ENCODE data around the gene ARAP3.

ARAP3 gene

GRCh38 chr5:141677415-141677814, 4.6 kb downstream of the ARAP3 start:
- Histone ChIP-seq H3K27me3 (ENCODE audit: control insufficient read depth, insufficient read depth, low read length) (no peaks in the 10 kb centered on the region), H3K36me3 (ENCODE audit: control insufficient read depth, insufficient read depth, low read length) (no peaks in the 10 kb centered on the region), H3K4me3 (ENCODE audit: low read length) (no peak overlapping the region), H3K4me1 (ENCODE audit: control insufficient read depth, insufficient read depth, low read length) (peaks cover 21% of the 10 kb centered on the region), H3K9me3 (ENCODE audit: control insufficient read depth, low read length) (no peaks in the 10 kb centered on the region), H3K9ac (ENCODE audit: low read length) (no peak overlapping the region)

GRCh38 chr5:141675672-141676071, 6.4 kb downstream of the ARAP3 start:
- no peak overlapping the region for H3K9ac ChIP-seq (ENCODE audit: low read length)

GRCh38 chr5:141674747-141675146, 7.3 kb downstream of the ARAP3 start:
- Histone ChIP-seq H3K4me1 (ENCODE audit: control insufficient read depth, insufficient read depth, low read length) (no peaks in the 10 kb centered on the region), H3K4me3 (ENCODE audit: low read length) (no peak overlapping the region), H3K9ac (ENCODE audit: low read length) (no peak overlapping the region), H3K9me3 (ENCODE audit: control insufficient read depth, low read length) (no peaks in the 10 kb centered on the region), H3K36me3 (ENCODE audit: control insufficient read depth, insufficient read depth, low read length) (no peaks in the 10 kb centered on the region), H3K27me3 (ENCODE audit: control insufficient read depth, insufficient read depth, low read length) (no peaks in the 10 kb centered on the region)

More at GRCh38 chr5:141675672-141676071, 6.4 kb downstream of the ARAP3 start:
- H3K36me3 ChIP-seq (ENCODE audit: control insufficient read depth, insufficient read depth, low read length): no peaks in the 10 kb centered on the region
- no peak overlapping the region for H3K4me3 ChIP-seq (ENCODE audit: low read length)
- H3K9me3 ChIP-seq (ENCODE audit: control insufficient read depth, low read length): no peaks in the 10 kb centered on the region
- H3K27me3 ChIP-seq (ENCODE audit: control insufficient read depth, insufficient read depth, low read length): no peaks in the 10 kb centered on the region
- peaks cover 7% of the 10 kb centered on the region for H3K4me1 ChIP-seq (ENCODE audit: control insufficient read depth, insufficient read depth, low read length)

GRCh38 chr5:141672841-141673813, 8.9 kb downstream of the ARAP3 start:
- Histone ChIP-seq H3K4me3 (ENCODE audit: low read length) (no peak overlapping the region), H3K27me3 (ENCODE audit: control insufficient read depth, insufficient read depth, low read length) (no peaks in the 10 kb centered on the region), H3K4me1 (ENCODE audit: control insufficient read depth, insufficient read depth, low read length) (no peaks in the 10 kb centered on the region), H3K9me3 (ENCODE audit: control insufficient read depth, low read length) (no peaks in the 10 kb centered on the region), H3K9ac (ENCODE audit: low read length) (no peak overlapping the region), H3K36me3 (ENCODE audit: control insufficient read depth, insufficient read depth, low read length) (no peaks in the 10 kb centered on the region)

GRCh38 chr5:141672071-141672840, 9.8 kb downstream of the ARAP3 start:
- Histone ChIP-seq H3K9me3 (ENCODE audit: control insufficient read depth, low read length) (no peaks in the 10 kb centered on the region), H3K36me3 (ENCODE audit: control insufficient read depth, insufficient read depth, low read length) (no peaks in the 10 kb centered on the region), H3K4me3 (ENCODE audit: low read length) (no peak overlapping the region)

GRCh38 chr5:141669520-141669919, 12.5 kb downstream of the ARAP3 start:
- H3K4me1 ChIP-seq (ENCODE audit: control insufficient read depth, insufficient read depth, low read length): peaks cover 5% of the 10 kb centered on the region
- no peaks in the 10 kb centered on the region for H3K36me3 ChIP-seq (ENCODE audit: control insufficient read depth, insufficient read depth, low read length)
- no peaks in the 10 kb centered on the region for H3K27me3 ChIP-seq (ENCODE audit: control insufficient read depth, insufficient read depth, low read length)
- no peaks in the 10 kb centered on the region for H3K9me3 ChIP-seq (ENCODE audit: control insufficient read depth, low read length)
- H3K9ac ChIP-seq (ENCODE audit: low read length): no peak overlapping the region
- H3K4me3 ChIP-seq (ENCODE audit: low read length): no peak overlapping the region

More at GRCh38 chr5:141672071-141672840, 9.8 kb downstream of the ARAP3 start:
- no peaks in the 10 kb centered on the region for H3K4me1 ChIP-seq (ENCODE audit: control insufficient read depth, insufficient read depth, low read length)
- H3K9ac ChIP-seq (ENCODE audit: low read length): no peak overlapping the region
- H3K27me3 ChIP-seq (ENCODE audit: control insufficient read depth, insufficient read depth, low read length): no peaks in the 10 kb centered on the region

- H3K9ac ChIP-seq (ENCODE audit: low read length): no peak overlapping the region
- H3K4me3 ChIP-seq (ENCODE audit: low read length): no peak overlapping the region
- H3K4me1 ChIP-seq (ENCODE audit: control insufficient read depth, insufficient read depth, low read length): peaks cover 5% of the 10 kb centered on the region
- H3K9me3 ChIP-seq (ENCODE audit: control insufficient read depth, low read length): no peaks in the 10 kb centered on the region
- no peaks in the 10 kb centered on the region for H3K36me3 ChIP-seq (ENCODE audit: control insufficient read depth, insufficient read depth, low read length)
- H3K27me3 ChIP-seq (ENCODE audit: control insufficient read depth, insufficient read depth, low read length): no peaks in the 10 kb centered on the region
These were observed 13.3 kb downstream of the ARAP3 start for GRCh38 chr5:141668601-141669265.

- Histone ChIP-seq H3K9ac (ENCODE audit: low read length) (no peak overlapping the region), H3K27me3 (ENCODE audit: control insufficient read depth, insufficient read depth, low read length) (no peaks in the 10 kb centered on the region), H3K4me1 (ENCODE audit: control insufficient read depth, insufficient read depth, low read length) (peaks cover 5% of the 10 kb centered on the region), H3K36me3 (ENCODE audit: control insufficient read depth, insufficient read depth, low read length) (no peaks in the 10 kb centered on the region), H3K4me3 (ENCODE audit: low read length) (no peak overlapping the region), H3K9me3 (ENCODE audit: control insufficient read depth, low read length) (no peaks in the 10 kb centered on the region)
These were observed 15.8 kb downstream of the ARAP3 start for GRCh38 chr5:141665995-141666940.

GRCh38 chr5:141664733-141665461, 17.1 kb downstream of the ARAP3 start:
- no peak overlapping the region for H3K9ac ChIP-seq (ENCODE audit: low read length)

GRCh38 chr5:141663506-141663905, 18.5 kb downstream of the ARAP3 start:
- Histone ChIP-seq H3K4me3 (ENCODE audit: low read length) (no peak overlapping the region), H3K9ac (ENCODE audit: low read length) (no peak overlapping the region), H3K36me3 (ENCODE audit: control insufficient read depth, insufficient read depth, low read length) (no peaks in the 10 kb centered on the region), H3K9me3 (ENCODE audit: control insufficient read depth, low read length) (no peaks in the 10 kb centered on the region), H3K27me3 (ENCODE audit: control insufficient read depth, insufficient read depth, low read length) (no peaks in the 10 kb centered on the region), H3K4me1 (ENCODE audit: control insufficient read depth, insufficient read depth, low read length) (peaks cover 5% of the 10 kb centered on the region)

More at GRCh38 chr5:141664733-141665461, 17.1 kb downstream of the ARAP3 start:
- H3K4me3 ChIP-seq (ENCODE audit: low read length): no peak overlapping the region
- no peaks in the 10 kb centered on the region for H3K36me3 ChIP-seq (ENCODE audit: control insufficient read depth, insufficient read depth, low read length)
- no peaks in the 10 kb centered on the region for H3K9me3 ChIP-seq (ENCODE audit: control insufficient read depth, low read length)
- H3K27me3 ChIP-seq (ENCODE audit: control insufficient read depth, insufficient read depth, low read length): no peaks in the 10 kb centered on the region
- H3K4me1 ChIP-seq (ENCODE audit: control insufficient read depth, insufficient read depth, low read length): peaks cover 5% of the 10 kb centered on the region
